NB4 (cell line): ENCODE measurements around the gene LIPG.

Source experiments
- CTCF ChIP-seq: IDR thresholded peaks from one replicate; pipeline ENCODE4 v1.5.1; 2012; ENCODE audit warnings: low read depth, low read length
- MYC ChIP-seq: IDR thresholded peaks from 2 replicates; pipeline ENCODE4 v1.6.1; 2011; ENCODE audit warnings: low read depth, low read length
- POLR2A ChIP-seq: IDR thresholded peaks from 2 replicates; pipeline ENCODE4 v1.6.1; 2011; ENCODE audit warnings: mild to moderate bottlenecking; ENCODE audit not compliant: insufficient read length; ENCODE audit errors: extremely low read depth

- TF ChIP-seq CTCF: no peak
- no peak for TF ChIP-seq POLR2A
- TF ChIP-seq MYC: no peak
These were observed 56.0 kb downstream of the LIPG start for GRCh38 chr18:49617865-49618264.
